ENCODE results near the gene SPN. TPM values are rescaled to one million over a fixed set of nuclear protein-coding genes. Genes with fewer than 3 reads are reported as not detected.

SPN gene
- total RNA-seq, 4 donors from 2014 or later, result 2.2 to 6.3 (median 4.7) TPM

DNA sequence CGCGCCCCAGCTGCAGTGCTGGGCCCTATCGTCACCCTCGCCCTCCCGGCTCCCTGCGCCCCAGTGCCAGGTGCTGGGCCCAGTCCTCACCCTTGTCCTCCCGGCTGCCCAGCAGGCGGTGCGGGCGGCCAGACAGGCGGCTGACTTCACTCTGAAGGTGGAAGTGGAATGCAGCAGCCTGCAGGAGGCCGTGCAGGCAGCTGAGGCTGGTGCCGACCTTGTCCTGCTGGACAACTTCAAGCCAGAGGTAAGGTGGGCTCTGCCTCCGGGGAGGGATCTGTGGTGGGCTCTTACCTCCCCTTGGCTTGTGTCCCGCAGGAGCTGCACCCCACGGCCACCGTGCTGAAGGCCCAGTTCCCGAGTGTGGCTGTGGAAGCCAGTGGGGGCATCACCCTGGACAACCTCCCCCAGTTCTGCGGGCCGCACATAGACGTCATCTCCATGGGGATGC is 33.9 kb downstream of the SPN start:
- H3K36me3 ChIP-seq, result no peaks in the 10 kb centered on the region
- WGBS, result 92% methylated on average over 6 of the region's 21 CpGs
- peaks cover 2% of the 10 kb centered on the region for H3K4me1 ChIP-seq
- TF ChIP-seq POLR2AphosphoS5 (IDR thresholded peaks at IDR 0.05) (no peak), POLR2A (IDR thresholded peaks at IDR 0.05) (no peak), EP300 (IDR thresholded peaks at IDR 0.05) (no peak)
- TF ChIP-seq, protein P1, sequence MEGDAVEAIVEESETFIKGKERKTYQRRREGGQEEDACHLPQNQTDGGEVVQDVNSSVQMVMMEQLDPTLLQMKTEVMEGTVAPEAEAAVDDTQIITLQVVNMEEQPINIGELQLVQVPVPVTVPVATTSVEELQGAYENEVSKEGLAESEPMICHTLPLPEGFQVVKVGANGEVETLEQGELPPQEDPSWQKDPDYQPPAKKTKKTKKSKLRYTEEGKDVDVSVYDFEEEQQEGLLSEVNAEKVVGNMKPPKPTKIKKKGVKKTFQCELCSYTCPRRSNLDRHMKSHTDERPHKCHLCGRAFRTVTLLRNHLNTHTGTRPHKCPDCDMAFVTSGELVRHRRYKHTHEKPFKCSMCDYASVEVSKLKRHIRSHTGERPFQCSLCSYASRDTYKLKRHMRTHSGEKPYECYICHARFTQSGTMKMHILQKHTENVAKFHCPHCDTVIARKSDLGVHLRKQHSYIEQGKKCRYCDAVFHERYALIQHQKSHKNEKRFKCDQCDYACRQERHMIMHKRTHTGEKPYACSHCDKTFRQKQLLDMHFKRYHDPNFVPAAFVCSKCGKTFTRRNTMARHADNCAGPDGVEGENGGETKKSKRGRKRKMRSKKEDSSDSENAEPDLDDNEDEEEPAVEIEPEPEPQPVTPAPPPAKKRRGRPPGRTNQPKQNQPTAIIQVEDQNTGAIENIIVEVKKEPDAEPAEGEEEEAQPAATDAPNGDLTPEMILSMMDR (IDR thresholded peaks at IDR 0.05), result no peak
- no peak overlapping the region for H3K27ac ChIP-seq
- no peak overlapping the region for H3K4me3 ChIP-seq
- H3K9me3 ChIP-seq, result no peaks in the 10 kb centered on the region
- no peaks in the 10 kb centered on the region for H3K27me3 ChIP-seq
- no peak for DNase-seq (ENCODE audit: low spot score in 2 of 2)

DNA sequence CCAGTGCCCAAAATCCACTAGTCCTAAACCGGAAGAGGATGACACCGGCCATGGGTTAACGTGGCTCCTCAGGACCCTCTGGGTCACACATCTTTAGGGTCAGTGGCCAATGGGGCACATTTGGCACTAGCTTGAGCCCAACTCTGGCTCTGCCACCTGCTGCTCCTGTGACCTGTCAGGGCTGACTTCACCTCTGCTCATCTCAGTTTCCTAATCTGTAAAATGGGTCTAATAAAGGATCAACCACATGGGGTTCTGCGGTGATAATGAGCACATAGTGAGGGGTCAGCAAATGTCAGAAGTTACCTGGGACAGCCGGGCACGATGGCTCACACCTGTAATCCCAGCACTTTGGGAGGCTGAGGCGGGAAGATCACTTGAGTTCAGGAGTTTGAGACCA is 34.3 kb downstream of the SPN start:
- Histone ChIP-seq H3K4me3 (no peak overlapping the region), H3K27me3 (no peaks in the 10 kb centered on the region), H3K4me1 (peaks cover 2% of the 10 kb centered on the region), H3K36me3 (no peaks in the 10 kb centered on the region), H3K27ac (no peak overlapping the region), H3K9me3 (no peaks in the 10 kb centered on the region)
- TF ChIP-seq, protein P1 (IDR thresholded peaks at IDR 0.05), result no peak
- TF ChIP-seq POLR2A (IDR thresholded peaks at IDR 0.05), result no peak
- no peak for TF ChIP-seq POLR2AphosphoS5 (IDR thresholded peaks at IDR 0.05)
- TF ChIP-seq EP300 (IDR thresholded peaks at IDR 0.05), result no peak
- no peak for DNase-seq (ENCODE audit: low spot score in 2 of 2)
- 97% methylated on average over 7 of the region's 7 CpGs for WGBS

DNA sequence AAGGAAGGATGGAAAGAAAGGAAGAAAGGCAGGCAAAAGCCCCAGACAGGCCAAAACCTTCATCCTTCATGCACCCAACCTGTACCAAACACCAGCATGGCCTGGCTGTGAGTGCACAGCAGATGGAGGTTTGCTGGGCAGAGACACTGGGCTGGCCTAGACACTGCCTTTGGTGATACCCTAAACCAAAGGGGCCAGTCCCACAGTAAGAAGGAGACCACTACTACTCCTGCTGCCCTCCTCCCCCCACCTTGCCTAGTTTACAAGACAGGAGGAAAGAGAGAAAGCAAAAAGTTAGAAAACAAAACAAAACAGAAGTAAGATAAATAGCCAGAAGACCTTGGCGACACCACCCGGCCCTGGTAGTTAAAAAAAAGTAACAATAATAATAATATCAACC is 35.0 kb downstream of the SPN start:
- Histone ChIP-seq H3K27ac (no peak overlapping the region), H3K4me3 (no peak overlapping the region), H3K9me3 (no peaks in the 10 kb centered on the region), H3K36me3 (no peaks in the 10 kb centered on the region), H3K27me3 (no peaks in the 10 kb centered on the region), H3K4me1 (peaks cover 2% of the 10 kb centered on the region)
- DNase-seq (ENCODE audit: low spot score in 2 of 2), result no peak
- TF ChIP-seq EP300 (IDR thresholded peaks at IDR 0.05) (no peak), POLR2A (IDR thresholded peaks at IDR 0.05) (no peak)
- WGBS, result 92% methylated on average over 2 of the region's 2 CpGs

DNA sequence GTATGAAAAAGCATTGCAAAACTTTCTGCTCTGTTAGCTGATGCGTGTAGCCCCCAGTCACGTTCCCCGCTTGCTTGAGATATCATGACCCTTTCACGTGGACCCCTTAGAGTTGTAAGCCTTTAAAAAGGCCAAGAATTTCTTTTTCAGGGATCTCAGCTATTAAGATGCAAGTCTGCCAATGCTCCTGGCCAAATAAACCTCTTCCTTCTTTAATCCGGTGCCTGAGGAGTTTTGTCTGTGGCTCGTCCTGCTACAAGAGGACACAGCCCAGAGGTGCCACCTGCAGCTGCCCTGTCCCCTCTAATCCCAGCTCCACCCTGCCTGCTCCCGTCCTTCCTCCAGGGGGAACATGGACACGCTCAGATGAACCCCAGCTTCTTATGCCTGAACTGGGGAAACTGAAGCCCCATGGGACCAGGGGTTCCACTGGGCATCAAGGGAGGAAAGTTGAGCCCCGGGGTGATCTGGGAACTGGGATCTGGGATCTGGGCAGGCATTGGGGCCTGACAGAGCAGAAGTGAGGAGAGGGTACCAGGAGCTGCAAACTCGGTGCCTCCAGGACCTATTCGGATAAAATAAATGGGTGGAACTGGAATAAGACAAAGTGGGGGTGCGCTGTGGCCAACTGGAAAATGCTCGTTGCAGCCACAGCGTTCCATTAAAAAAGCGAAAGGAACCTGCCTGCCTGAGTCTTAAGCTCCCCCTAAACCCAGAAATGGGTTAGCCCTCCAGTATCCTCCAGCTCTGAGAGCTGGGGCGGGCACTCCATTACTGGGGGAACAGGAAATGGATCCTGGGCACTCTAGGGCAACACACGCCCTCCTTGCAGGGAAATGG is 35.7 kb downstream of the SPN start:
- WGBS, result 92% methylated on average over 17 of the region's 17 CpGs
- H3K9me3 ChIP-seq, result no peaks in the 10 kb centered on the region
- no peak for TF ChIP-seq POLR2AphosphoS5 (IDR thresholded peaks at IDR 0.05)
- peaks cover 2% of the 10 kb centered on the region for H3K4me1 ChIP-seq
- H3K4me3 ChIP-seq, result no peak overlapping the region
- DNase-seq (ENCODE audit: low spot score in 2 of 2), result no peak
- no peaks in the 10 kb centered on the region for H3K27me3 ChIP-seq
- no peaks in the 10 kb centered on the region for H3K36me3 ChIP-seq
- H3K27ac ChIP-seq, result no peak overlapping the region

DNA sequence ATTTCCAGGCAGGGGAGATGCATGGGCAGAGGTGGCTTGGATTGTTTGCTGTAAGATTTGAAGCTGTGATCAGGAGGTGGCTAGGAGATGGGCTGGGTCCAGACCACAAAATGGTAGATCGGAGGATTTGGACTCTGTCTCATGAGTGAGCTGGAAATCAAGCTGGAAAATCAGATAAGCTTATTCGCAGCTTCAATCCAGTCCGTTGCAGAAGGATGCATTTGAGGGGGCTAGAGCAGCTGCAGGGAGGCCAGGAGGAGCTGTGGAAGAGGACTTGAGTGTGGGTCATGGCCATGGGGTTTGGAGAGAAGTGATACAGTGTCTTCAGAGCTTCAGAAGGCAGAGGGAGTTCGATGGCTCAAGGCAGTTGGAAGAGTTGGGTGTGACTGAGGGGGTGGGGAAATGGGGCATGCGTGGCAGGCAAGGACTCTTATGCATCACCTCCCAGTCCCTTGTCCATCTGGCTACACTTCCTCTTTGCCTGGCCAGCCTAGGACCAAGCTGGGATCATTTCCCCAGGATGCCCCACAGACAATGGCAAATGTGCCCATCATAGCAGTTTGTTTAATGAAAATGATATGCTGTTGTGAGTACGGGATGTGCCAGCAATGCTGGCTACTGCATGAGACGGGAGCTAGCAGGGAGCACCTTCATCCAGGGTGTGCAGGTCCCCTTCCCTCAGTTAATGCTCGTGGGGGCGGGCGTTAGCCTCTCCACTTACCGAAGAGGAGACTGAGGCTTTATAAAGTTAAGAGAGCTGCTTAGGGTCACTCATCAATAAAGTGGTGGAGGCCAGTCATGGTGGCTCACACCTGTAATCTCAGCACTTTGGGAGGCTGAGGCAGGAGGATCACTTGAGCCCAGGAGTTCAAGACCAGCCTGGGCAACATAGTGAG is 36.5 kb downstream of the SPN start:
- TF ChIP-seq POLR2AphosphoS5 (IDR thresholded peaks at IDR 0.05) (no peak), EP300 (IDR thresholded peaks at IDR 0.05) (no peak)
- H3K36me3 ChIP-seq, result no peaks in the 10 kb centered on the region
- DNase-seq (ENCODE audit: low spot score in 2 of 2), result no peak
- H3K4me1 ChIP-seq, result peaks cover 2% of the 10 kb centered on the region
- no peak overlapping the region for H3K27ac ChIP-seq
- no peaks in the 10 kb centered on the region for H3K9me3 ChIP-seq
- no peaks in the 10 kb centered on the region for H3K27me3 ChIP-seq
- 68% methylated on average over 7 of the region's 11 CpGs for WGBS
- no peak overlapping the region for H3K4me3 ChIP-seq

DNA sequence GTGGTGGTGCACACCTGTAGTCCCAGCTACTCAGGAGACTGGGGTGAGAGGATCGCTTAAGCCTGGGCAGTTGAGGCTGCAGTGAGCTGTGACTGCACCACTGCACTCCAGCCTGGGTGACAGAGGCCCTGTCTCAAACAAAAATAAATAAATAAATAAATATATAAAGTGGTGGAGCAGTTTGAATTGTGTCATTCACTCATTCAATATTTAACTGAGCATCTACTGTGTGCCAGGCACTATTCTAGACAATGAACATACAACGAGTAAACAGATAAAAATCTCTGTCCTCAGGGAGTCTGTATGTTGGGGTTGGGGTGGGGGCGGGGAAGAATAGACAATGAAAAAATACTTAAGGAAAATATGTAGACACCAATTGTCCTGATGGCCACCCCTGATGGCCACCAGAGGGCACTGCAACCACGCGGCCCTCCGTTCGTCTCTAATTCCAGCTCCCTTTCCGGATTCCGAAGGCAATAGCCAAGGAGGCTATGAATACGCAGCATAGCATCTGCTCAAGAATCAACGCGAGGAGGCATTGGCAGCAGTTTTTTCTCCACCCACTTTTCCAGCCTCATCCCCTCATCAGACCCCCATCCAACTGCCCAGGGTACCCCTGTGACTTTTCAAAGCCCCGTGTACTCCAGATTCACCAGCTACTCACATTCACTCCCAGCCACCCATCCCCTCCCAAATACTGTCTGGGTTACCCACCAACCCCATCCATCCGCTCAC is 37.4 kb downstream of the SPN start:
- no peaks in the 10 kb centered on the region for H3K36me3 ChIP-seq
- peaks cover 2% of the 10 kb centered on the region for H3K4me1 ChIP-seq
- no peaks in the 10 kb centered on the region for H3K27me3 ChIP-seq
- no peak overlapping the region for H3K4me3 ChIP-seq
- DNase-seq (ENCODE audit: low spot score in 2 of 2), result peak; percentile 78 to 86
- 14% methylated on average over 14 of the region's 14 CpGs for WGBS
- TF ChIP-seq, protein P1 (IDR thresholded peaks at IDR 0.05), result peak; percentile 72 to 89
- no peak for TF ChIP-seq POLR2A (IDR thresholded peaks at IDR 0.05)
- no peak overlapping the region for H3K27ac ChIP-seq
- no peaks in the 10 kb centered on the region for H3K9me3 ChIP-seq

Measured in suprapubic skin (tissue), 4 donors.